ENCODE measurements around the gene ASB13.

DNA sequence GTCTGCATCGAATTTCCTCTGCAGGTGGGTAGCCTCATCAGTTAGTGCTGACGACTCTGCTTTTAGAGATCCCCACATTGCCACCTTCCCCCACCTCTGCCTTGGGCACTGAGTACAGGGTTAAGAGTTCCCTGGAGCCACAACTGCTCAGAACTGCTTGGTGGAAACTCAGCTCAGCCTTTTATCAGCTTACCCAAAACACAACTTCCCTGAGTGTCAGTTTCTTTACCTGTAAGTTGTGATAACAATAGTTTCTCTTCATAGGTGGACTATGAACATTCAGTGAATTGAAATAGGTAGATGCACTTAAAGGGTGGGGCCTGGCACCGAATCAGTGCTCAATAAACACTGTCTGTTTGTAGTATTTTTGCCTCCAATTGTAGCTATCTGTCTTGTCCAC, 11.3 kb downstream of the ASB13 start:
- TF ChIP-seq, protein P1, sequence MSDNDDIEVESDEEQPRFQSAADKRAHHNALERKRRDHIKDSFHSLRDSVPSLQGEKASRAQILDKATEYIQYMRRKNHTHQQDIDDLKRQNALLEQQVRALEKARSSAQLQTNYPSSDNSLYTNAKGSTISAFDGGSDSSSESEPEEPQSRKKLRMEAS (IDR thresholded peaks at IDR 0.05; ENCODE audit: low read depth, low read length) = no peak
- TF ChIP-seq, protein P2, sequence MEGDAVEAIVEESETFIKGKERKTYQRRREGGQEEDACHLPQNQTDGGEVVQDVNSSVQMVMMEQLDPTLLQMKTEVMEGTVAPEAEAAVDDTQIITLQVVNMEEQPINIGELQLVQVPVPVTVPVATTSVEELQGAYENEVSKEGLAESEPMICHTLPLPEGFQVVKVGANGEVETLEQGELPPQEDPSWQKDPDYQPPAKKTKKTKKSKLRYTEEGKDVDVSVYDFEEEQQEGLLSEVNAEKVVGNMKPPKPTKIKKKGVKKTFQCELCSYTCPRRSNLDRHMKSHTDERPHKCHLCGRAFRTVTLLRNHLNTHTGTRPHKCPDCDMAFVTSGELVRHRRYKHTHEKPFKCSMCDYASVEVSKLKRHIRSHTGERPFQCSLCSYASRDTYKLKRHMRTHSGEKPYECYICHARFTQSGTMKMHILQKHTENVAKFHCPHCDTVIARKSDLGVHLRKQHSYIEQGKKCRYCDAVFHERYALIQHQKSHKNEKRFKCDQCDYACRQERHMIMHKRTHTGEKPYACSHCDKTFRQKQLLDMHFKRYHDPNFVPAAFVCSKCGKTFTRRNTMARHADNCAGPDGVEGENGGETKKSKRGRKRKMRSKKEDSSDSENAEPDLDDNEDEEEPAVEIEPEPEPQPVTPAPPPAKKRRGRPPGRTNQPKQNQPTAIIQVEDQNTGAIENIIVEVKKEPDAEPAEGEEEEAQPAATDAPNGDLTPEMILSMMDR (IDR thresholded peaks at IDR 0.05; ENCODE audit: low read depth, low read length) = no peak
- TF ChIP-seq POLR2A (IDR thresholded peaks at IDR 0.05; ENCODE audit: extremely low read depth, insufficient read length) (no peak), MYC (IDR thresholded peaks at IDR 0.05; ENCODE audit: low read depth, low read length) (no peak)

All from NB4 (cell line).